Gastroesophageal sphincter (tissue), 3 donors: ENCODE data around the gene DENND1C.

Experiments
- CTCF ChIP-seq, 4 experiments: fragments of 200-600 bp in 2 of 4; fragments of 450-650 bp in 2 of 4; sonication (generic) in 1 of 4; IDR thresholded peaks; one replicate each; pipeline ENCODE4 v1.5.1; 2017 to 2019; ENCODE audit warnings: antibody characterized with exemption in 4 of 4, mild to moderate bottlenecking in 2 of 4, moderate library complexity in 2 of 4
- POLR2A ChIP-seq, 2 donors: fragments of 450-650 bp; IDR thresholded peaks; one replicate each; pipeline ENCODE4 v1.6.1; 2017; ENCODE audit warnings: antibody characterized with exemption in 2 of 2, mild to moderate bottlenecking in 2 of 2, moderate library complexity in 1 of 2

GRCh38 chr19:6527893-6528543 is 46.4 kb upstream of the DENND1C start:
- TF ChIP-seq POLR2A (IDR thresholded peaks at IDR 0.05) (no peak), CTCF (IDR thresholded peaks at IDR 0.05) (no peak)
